GM19328 (cell line): ENCODE data around the gene NRBF2.
"Not testable (repeated sequence)": the region's sequence is repeated elsewhere in the genome, so short reads cannot be mapped to it uniquely, and the experiment has no call there.

ENCODE experiments used
- ATAC-seq: cut with Tn5 transposase; IDR thresholded peaks from one replicate; pipeline ENCODE4 v1.9.1; 2021; ENCODE audit warnings: mild to moderate bottlenecking, moderate library complexity; ENCODE audit not compliant: unreplicated experiment

Gene NRBF2

GRCh38 chr10:63116452-63117072, 16.6 kb upstream of the NRBF2 start:
- ATAC-seq: no peak

- ATAC-seq: no peak
These were observed 14.1 kb upstream of the NRBF2 start for GRCh38 chr10:63119041-63119440.

DNA sequence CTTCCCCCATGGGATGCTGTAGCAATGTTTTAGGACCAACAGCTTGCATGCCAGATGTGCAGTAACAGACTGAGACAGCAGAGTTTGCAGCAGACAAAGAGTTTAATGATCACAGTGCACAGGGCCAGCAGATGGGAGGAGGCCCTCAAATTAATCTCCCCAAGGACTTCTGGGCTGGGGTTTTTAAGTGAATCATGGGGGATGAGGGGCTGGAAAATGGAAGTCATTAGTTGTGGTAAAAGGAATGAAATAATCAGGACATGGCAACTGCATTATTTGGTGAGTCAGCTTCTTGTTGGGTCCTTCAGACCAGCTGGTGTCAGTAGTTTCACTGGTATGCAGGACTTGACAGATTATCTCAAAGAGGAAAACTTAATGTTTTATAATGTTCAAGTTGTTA, 12.6 kb upstream of the NRBF2 start:
- no peak for ATAC-seq

DNA sequence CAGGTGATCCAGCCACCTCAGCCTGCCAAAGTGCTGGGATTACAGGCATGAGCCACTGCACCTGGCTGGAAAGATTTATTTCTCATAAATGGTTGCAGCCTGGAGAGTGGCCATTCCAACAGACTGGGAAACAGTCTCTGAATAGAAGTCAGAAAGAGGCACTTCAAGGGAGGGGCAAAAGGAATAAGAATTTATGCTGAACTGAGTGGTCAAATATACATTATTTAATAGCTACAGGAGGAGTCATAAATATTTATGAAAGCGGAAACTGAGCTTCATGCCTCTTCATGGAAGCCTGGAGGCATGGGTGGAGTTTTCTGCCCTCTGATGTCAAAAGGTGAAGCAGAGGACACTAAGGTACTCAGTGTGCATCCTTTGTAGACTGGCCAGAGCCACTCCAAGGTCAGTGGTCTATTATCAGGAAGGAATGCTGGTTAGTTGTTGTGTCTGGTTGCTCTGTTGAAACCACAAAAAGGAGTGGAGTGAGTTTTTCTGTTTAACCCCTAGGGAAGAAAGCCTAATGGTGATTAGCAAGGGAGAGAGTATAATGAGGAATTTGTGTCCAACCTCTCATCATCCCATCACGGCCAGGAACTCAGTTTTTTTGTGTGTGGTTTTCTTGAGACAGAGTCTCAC, 9.3 kb upstream of the NRBF2 start:
- ATAC-seq: no peak

GRCh38 chr10:63125459-63125858, 7.7 kb upstream of the NRBF2 start:
- ATAC-seq: no peak

DNA sequence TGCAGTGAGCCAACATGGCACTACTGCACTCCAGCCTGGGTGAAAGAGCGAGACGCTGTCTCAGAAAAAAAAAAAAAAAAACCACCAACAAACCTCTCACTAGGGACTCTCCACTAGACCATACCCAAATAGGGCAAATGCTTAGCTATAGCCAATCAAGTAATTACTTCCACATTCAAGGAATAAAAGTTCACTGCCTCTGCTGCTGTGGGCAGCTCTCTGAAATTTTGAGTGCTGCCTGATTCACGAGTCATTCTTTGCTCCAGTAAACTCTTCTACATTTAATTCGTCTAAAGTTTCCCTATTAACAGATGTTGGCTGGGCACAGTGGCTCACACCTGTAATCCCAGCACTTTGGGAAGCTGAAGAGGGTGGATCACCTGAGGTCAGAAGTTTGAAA, 4.7 kb upstream of the NRBF2 start:
- ATAC-seq: no peak

DNA sequence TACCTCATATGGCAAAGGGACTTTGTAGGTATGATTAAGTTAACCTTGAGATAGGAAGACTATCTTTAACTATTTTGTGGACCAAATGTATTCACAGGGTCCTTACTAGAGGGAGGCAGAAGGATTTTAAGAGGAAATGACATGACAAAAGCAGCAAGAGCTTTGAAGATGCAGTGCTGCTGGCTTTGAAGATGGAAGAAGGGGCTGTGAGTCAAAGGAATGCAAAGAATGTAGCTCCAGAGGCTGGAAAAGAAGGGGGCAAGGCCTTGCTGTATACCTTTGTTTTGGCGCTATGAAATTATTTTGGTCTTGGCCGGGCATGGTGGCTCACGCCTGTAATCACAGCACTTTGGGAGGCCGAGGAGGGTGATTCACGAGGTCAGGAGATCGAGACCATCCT, 3.2 kb upstream of the NRBF2 start:
- no peak for ATAC-seq

DNA sequence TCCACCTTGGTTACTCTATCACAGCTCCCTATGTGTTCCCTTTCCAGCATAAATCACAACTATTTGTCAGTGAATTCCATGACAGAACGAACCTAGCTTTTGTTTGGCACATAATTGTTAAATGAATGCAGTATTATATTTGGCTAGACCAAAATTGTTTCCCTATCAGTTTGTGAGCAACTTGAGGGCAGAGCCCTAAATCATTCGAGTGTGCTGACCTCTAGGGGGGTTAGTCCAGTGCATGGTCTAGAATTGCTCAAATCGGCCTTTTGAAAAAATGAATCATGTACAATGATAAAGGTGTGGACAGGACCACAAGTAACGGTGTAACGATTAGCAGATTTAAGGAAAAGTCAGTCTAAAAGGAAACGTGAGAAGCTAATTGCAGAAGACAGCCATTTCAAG, 475 bp upstream of the NRBF2 start:
- no peak for ATAC-seq

- no peak for ATAC-seq
These were observed 861 bp downstream of the NRBF2 start for GRCh38 chr10:63133821-63134557.

DNA sequence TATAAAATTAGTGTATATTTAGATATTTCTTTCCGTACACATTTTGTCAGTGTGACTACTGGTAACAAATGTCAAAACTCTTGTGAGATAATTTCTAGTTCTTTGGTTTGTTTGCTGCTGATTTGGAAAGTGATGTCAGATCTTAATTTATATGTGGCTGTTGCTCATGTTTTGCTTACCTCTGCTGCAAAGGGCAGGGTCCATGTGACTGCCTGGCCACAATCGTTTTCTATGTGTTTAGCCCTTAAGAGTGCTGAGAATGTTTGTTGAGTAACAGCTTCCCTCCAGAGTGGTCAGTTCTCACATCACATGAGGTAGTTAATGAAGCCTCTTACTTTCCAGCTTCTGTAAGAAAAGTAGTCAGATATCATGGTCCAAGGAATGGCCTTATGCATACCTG, 4.2 kb downstream of the NRBF2 start:
- ATAC-seq: no peak

GRCh38 chr10:63140077-63140476, 6.9 kb downstream of the NRBF2 start:
- no peak for ATAC-seq

- ATAC-seq: no peak
These were observed 9.0 kb downstream of the NRBF2 start for GRCh38 chr10:63142136-63142535.

- no peak for ATAC-seq
These were observed 10.9 kb downstream of the NRBF2 start for GRCh38 chr10:63143987-63144386.

- no peak for ATAC-seq
These were observed 12.7 kb downstream of the NRBF2 start for GRCh38 chr10:63145782-63146181.

DNA sequence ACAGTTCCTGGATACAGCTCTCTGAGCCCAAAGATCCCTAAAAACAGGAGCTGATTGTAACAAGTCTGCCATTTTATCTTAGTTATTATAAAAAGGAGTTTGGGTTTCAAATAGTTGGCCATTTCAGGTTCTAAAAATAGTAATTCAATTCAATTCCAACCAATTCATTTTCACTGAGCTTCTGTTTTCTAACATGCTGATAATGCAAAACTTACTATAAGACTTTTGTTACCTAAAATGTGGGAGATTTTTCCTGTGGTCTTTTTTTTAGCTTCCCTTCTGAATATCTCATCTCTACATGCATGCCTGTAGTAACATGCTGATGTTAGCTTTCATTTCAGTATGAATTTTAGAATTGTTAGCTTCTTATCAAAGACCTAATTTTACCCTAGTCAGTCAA, 13.4 kb downstream of the NRBF2 start:
- ATAC-seq: no peak

DNA sequence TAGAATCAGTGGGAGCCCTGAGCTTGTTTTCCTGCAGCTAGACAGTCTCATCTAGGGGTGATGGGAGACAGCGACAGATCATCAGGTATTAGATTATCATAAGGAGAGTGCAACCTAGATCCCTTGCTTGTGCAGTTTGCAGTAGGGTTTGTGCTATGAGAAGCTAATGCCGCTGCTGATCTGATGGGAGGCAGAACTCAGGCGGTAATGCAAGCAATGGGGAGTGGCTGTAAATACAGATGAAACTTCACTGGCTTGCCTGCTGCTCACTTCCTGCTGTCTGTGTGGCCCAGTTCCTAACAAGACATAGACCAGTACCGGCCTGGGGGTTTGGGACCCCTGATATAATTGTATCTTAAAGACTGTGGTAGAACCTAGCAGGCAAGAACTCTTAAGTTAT, 17.6 kb downstream of the NRBF2 start:
- no peak for ATAC-seq

GRCh38 chr10:63153868-63154545, 20.9 kb downstream of the NRBF2 start:
- not testable (repeated sequence) for ATAC-seq

- no peak for ATAC-seq
These were observed 21.6 kb downstream of the NRBF2 start for GRCh38 chr10:63154546-63155387.

DNA sequence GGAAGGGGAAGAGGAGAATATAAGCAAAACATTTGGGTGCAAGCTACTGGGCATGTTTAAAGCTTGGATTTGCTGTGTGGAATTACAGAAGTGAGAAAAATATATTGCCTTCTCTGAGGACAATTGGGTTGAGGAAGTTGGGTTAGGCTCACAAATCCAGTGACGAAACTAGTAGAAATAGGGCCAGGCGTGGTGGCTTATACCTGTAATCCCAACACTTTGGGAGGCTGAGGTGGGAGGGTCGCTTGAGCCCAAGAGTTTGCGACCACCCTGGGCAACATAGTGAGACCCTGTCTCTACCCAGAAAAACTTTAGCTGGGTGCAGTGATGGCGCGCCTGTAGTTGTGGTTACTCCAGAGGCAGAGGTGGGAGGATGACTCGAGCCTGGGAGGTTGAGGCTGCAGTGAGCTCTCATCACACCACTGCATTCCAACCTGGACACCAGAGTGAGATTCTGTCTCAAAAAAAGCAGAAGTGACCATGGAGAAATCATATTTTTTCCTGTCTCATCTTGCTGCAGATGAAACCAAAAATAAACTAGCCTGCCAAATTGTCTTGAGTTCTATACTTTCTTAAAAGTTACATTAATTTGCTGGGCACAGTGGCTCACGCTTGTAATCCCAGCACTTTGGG, 22.4 kb downstream of the NRBF2 start:
- no peak for ATAC-seq

- ATAC-seq: no peak
These were observed 23.1 kb downstream of the NRBF2 start for GRCh38 chr10:63156236-63156635.
